Myocyte (in vitro differentiated cells): ENCODE results near the gene RARB. TPM values are rescaled to one million over a fixed set of nuclear protein-coding genes. Genes with fewer than 3 reads are reported as not detected.

Experiments
- DNase-seq: peaks from one replicate; pipeline ENCODE4 v3.0.0-alpha.2; 2012; ENCODE audit warnings: low read depth
- total RNA-seq: library from RNA; depleted of rRNA; stranded (reverse); fragments of >200 nt; gene quantifications from 2 replicates; pipeline ENCODE4 v1.2.3, GENCODE V29; 2014

RARB gene
- total RNA-seq, 1 donor from 2014 or later = 0.13 TPM

DNA sequence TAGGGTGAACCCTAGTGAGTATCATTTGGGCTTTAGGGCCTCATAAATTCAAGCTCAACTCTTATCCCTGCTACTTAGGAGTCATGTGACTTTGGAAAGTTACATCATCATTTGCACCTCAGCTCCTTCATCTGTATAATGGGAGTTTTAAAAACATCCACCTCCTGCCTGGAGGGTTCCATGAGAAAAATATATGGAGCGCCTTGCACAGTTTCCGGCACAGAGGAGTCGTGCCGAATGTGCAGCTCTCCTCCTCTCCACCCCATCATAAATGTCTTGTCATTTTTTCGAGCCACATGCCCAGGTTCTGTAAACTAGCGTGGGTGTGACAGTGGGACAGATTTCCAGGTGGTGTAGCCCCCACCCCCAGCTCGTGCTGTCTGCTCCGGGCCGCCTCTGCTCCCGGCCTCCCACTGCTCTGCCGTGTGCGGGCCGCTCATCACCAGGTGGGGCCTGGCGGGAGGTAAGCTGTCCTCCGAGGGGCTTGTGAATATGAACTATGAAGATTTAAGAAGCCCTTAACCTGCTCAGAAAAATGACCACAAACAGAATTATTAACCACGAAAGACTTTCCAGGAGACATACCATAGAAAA lies 146.2 kb downstream of the RARB start:
- DNase-seq = no peak

DNA sequence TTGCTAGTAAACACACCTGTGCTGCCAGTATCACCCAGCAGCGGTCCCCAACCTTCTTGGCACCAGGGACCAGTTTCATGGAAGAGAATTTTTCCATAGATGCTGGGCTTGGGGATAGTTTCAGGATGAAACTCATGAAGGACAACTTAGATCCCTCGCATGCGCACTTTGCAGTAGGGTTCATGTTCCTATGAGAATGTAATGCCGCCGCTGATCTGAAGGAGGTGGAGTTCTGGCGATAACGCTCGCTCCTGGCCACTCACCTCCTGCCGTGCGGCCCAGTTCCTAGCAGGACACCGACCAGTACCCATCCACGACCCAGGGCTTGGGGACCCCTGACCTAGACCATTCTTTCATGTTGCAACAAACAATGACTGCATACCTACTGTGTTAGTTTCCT lies 146.9 kb downstream of the RARB start:
- no peak for DNase-seq

- DNase-seq = no peak
Measured at GRCh38 chr3:25576146-25576545, 148.1 kb downstream of the RARB start.

- peak; percentile 20 for DNase-seq
Measured at GRCh38 chr3:25576831-25577454, 148.9 kb downstream of the RARB start.

DNA sequence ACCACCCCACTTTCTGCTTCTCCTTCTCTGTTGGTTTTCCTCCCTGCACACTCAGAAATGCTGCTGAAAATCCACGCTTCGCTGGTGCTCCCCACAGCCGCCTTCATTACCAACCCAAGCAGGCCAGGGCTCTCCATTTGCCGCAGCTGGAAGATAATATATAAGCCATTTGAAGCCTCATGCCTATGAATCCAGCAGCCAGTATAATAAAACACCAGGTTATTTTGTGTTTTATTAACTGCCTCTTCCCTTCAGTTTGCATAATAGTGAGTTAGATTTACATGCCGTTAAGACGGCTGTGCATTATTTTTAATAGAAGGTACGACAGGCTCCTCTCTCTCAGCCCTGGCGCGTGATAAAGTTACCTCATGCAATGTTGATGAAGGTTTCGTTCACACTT lies 150.0 kb downstream of the RARB start:
- no peak for DNase-seq

GRCh38 chr3:25580534-25580933 lies 152.5 kb downstream of the RARB start:
- DNase-seq = no peak

DNA sequence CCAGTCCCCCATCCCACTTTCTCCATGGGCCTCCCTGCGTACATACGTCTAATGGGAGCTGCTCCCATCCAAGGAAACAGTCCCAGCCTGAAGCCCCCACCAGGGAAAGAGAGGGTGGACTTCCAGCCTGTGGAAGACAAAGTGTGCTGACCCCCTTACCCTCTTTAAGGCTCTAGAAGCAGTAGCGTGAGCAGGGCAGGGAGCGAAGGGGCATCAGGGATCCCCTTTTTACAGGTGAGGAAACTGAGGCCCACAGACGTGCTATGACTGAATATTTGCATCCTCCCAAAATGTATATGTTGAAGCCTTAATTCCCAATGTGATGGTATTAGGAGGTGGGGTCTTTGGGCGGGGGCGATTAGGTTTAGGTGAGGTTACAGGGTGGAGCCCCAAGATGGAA lies 153.3 kb downstream of the RARB start:
- DNase-seq = no peak

DNA sequence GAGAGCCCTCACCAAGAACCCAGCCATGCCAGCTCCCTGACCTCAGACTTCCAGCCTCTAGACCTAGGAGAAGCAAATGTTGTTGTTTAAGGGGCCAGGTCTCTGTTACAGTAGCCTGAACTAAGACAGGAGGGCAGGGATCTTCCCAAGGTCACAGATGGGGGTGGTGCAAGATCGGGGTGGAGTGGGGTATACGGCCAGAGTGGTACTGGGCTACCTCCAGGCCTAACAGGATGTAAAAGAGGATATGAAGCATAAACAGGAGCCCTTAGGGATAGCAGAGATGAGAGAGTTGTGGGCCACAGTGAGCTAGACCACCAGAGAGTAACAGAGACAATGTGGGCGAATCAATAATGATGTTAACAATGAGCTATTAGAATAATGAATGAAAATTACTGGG lies 153.8 kb downstream of the RARB start:
- DNase-seq = peak; percentile 70

GRCh38 chr3:25582242-25582641 lies 154.2 kb downstream of the RARB start:
- peak; percentile 94 for DNase-seq

DNA sequence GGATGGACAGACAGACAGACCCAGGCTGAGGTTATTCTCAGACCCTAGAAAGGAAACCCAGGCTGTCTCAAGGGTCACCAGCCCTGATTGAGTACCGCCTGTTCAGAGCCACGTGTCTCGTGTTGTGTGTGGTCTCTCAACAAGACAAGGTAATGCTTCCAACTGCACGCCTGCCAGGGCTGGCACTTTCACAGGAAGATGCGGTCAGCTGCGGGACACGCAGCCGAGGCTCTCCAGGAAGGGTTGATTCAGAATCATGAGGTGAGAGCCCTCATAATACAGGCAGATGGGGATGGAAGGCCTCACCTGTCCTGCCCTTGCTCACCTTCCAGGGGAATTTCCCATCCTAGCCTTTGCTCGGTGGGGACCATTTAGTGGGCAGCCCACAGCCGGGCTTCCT lies 155.3 kb downstream of the RARB start:
- no peak for DNase-seq

DNA sequence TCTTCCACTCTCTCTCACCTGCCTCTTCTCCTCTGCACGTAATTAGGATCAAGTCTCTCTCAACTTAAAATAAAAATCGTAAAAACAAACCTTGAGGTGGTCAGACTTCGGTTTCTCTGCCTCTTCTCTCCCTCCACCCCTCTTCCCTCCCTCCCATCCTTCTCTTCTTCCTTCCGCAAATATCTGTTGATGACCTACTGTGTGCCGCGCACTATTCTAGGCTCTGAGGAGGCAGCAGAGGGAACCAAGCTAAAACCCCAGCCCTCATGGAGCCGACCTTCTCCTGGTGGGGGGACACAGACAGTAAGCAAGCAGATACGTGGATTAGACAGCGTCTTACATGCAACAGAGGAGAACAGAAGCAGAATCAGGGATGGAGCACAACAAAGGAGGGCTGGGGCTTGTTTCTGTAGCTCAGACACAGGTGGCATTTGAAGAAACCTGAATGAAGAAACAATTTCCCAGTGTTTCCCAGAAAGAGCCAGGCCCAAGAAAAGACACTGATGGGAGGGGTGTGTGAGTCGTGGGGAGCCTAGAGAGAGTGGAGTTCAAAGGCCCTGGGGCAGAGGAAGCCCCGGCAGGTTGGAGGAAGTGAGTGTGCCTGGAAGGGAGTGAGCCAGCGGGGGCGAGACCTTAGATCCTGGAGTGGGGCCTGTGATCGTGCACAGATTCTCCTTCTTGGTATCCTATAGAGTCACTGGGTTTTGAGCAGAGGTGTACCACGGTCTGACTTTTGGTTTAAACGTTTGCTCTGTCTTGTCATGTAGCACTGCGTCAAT lies 156.1 kb downstream of the RARB start:
- no peak for DNase-seq

DNA sequence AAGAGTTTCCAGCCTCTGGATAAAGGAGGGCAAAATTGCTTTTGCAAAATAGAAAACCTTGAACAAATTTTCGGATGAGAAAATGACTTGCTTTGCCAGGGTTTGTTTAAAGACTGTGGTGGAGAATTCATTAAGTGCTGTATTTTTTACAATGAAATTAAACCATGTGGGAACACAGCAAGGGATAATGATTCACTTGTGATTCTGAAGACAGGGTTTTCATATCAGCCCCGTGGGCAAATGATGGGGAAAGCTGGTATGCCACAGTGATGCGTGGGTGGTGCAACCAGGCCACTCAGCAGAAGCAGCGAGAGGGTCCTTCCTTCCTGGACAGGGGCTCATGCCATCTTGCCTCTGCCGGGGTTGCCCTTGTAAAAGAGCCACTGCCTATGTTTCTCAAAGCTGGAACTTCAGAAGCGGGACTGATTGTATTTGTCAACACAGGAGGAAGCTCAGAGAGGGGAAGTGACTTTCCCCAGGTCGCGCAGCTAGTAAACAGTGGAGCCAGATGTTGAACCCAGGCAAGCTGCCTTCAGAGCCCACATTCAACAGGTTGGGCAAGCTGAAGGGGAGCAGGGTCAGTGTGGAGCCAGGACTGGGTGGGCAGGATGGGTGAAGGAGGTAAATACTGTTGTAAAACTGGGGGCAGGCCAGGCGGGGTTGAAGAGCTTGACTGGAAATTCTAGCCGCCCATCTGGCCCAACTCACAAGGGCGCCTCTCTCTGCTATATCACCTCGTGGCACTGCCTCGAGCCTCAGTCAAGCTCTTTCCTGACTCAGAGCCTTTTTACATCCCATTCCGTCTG lies 157.5 kb downstream of the RARB start:
- no peak for DNase-seq

- no peak for DNase-seq
Measured at GRCh38 chr3:25586167-25586505, 158.1 kb downstream of the RARB start.

- no peak for DNase-seq
Measured at GRCh38 chr3:25586553-25586952, 158.5 kb downstream of the RARB start.

DNA sequence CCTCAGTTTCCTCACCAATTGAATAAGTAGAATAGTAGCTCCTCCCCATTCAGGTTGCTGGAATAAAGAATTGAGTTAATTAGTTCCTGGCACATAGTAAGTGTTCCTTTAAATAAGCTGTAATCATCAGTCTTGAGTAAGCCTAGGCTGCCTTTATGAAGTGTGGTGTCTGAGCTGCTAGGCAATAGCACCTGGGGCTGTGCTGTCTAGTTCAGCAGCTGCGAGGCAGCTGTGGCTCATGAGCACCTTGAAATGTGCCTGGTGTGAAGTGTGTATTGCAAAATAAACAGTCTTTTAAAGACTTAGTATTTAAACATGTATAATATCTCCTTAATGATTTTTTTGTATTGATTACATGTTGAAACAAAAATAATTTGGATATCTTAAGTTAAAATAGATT lies 159.0 kb downstream of the RARB start:
- no peak for DNase-seq

- DNase-seq = no peak
Measured at GRCh38 chr3:25587526-25587925, 159.5 kb downstream of the RARB start.

DNA sequence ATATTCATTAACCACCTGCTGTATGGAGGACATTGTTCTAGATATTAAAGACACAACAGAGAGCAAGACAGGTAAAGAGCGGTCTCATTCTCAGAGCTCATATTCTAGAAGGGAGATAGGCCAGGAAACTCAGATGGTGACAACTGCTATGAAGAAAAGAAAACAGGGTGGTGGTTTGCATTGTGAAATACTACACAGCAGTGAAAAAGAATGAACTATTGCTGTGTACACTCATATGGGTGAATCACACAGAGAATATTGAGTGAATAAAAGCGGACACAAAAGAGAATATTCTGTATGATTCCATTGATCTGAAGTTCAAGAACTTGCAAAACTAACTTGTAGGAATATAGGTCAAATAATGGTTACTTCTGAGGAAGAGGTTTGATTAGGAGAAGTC lies 159.9 kb downstream of the RARB start:
- DNase-seq = no peak

GRCh38 chr3:25588441-25589103 lies 160.5 kb downstream of the RARB start:
- no peak for DNase-seq

DNA sequence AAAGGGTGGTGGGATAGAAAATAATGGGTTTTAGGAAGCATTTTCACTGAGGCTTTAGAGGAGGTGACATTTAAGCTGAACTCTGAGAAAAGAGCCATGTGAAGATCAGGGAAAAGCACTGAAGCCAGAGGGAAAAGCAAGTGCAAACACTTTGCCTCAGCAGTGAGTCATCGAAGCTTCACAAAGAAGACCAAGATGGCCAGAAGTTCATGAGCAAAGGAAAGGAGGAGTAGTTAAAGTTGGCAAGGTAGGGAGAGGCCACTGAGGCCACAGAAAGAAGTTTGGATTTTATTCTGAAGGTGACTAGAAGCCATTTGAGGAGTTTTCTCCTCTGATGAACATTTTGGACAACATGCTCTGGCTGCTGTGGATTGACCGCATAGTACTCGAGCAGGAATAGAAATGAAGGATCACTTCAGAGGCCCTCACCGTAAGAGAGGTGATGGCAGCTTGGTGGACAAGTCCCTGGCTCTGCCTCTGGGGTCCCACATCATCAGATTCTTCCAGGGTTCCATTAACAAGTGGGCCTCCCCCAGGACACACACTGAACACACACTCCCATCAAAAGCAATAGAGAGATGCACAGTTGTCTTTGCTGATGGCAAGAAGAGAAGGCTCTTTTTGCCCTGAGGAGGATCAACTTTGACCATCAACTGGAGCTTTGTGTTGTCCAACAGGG lies 161.2 kb downstream of the RARB start:
- DNase-seq = no peak

DNA sequence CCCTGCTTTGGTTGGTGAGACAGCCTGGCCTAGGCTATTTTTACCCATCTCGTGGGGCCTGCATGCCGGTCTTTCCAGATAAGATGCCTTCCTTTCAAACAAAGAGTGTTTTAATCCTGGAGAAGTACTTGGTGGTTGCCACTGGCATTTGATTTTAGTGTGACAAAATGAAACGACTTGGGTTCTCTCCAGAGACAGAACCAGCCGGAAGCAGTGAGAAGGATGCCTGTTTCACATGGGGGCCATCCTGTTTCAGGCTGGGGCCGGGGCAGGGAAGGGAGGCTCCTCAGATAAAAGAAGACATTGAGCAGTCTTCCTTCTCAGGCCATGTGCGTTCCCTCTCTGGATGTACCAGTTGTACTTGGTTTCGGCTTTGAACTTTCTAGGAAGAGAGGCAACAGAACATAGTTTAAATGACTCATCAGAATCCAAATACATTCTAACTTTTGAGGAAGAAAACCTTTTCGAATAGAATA lies 161.8 kb downstream of the RARB start:
- peak; percentile 36 for DNase-seq

DNA sequence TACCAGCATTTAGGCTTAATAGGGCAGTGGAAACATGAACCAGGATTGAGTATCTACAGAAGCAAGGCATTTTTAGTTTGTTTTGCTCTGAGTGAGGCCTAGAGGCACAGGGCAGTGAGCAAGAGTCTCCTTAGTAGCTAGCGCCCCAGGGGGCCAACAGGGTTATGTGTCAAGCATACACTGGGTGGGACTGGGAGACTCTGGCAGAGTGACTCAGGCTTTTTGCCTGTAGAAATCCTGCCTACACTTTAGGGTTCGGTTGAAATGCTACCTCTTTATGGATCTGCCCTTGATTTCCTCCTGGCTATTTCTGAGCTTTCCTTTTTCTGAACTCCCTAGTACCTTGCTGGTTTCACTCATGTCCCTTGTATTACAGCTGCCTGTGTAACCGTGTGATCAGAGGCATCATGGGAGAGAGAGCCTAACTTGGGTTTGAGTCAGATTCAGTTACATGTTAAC lies 164.5 kb downstream of the RARB start:
- DNase-seq = peak; percentile 58
